Measurements from ENCODE around the gene REXO5.
A peak's percentile ranks its signal among the peaks of the same experiment; 100 is the strongest.

The REXO5 gene

GRCh38 chr16:20847550-20847949 lies 41.2 kb downstream of the REXO5 start:
- H3K4me3 ChIP-seq (ENCODE audit: low read length): no peak overlapping the region
- no peak for TF ChIP-seq CTCF (conservative IDR thresholded peaks at IDR 0.05; ENCODE audit: low read length)
- no peak for DNase-seq (ENCODE audit: low read depth)

DNA sequence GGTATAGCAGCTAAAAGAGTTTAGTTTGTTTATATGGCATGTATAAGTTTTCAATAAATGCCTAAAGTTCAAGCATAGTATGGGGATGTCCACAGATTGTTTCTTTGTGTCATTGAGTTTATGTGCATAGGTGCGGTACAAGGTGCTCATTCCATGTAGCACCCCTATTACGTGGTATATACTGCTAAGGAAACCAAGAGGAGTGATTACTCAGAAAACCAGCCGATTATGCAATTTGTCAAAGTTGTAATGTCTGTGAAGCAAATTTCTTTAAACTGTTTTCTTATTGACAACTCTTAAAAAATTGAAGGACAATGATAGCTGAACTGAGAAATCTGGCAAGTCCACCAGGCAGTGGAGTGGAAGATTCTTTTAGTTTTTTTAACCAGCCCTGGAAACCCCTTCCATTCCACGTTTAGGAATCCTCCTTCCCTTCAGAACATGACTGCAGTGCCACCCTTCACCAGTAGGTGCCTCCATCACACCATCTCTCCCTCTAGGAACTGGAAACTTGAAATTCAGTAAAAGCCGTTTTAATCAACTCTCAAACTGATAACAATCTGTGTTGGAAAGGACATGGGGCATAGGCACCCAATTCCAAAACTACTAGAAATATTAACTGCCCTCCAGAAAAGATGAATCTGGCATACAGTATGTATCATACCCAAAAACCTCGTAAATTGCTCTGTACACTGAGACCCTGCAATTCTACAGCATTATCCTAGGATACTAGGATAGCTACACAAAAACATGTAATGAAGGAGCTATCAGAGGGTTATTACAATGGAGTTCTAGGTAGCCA lies 43.5 kb downstream of the REXO5 start:
- H3K4me3 ChIP-seq (ENCODE audit: low read length): no peak overlapping the region
- TF ChIP-seq CTCF (conservative IDR thresholded peaks at IDR 0.05; ENCODE audit: low read length): peak; percentile 100
- DNase-seq (ENCODE audit: low read depth): peak; percentile 62

DNA sequence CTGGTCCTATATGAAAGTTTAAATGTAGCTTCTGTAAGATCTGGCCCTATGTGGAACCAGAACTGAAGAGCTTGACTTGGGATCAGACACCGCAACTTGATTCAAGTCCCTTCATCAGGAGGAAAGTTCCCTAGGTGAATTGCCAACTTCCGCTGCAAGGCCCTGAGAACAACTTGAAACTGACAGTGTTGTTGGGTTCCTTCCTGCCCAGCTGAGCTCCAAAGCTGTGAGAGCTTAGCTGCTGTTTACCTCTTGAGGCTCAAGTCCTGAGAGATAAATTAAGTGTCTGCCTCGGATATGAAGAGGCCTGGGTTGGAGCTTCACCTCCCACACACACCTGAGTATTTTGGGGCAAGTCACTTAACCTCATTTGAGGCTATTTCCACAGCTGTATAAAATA lies 44.7 kb downstream of the REXO5 start:
- no peak for TF ChIP-seq CTCF (conservative IDR thresholded peaks at IDR 0.05; ENCODE audit: low read length)
- peak; percentile 12 for DNase-seq (ENCODE audit: low read depth)
- no peak overlapping the region for H3K4me3 ChIP-seq (ENCODE audit: low read length)

DNA sequence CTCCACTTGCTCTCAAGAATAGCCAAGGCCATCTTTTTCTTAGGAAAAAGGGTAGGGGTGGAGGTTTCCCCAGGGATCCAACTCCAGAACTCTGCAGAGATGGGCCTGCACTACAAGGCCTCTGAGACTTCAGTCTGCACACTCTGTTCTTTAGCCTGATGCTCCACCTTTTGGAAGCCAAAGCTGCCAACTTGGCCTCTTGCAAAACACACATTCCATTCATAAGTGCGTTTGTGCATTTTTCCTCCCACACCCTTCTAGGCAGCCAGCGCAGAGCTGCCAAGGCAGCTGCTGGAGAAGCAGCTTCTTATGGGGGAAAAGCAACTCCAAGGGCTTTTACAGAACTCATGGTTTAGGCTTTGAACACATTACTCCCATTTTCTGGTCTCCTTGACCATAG lies 45.3 kb downstream of the REXO5 start:
- DNase-seq (ENCODE audit: low read depth): peak; percentile 97
- no peak for TF ChIP-seq CTCF (conservative IDR thresholded peaks at IDR 0.05; ENCODE audit: low read length)
- no peak overlapping the region for H3K4me3 ChIP-seq (ENCODE audit: low read length)

- no peak for DNase-seq (ENCODE audit: low read depth)
- TF ChIP-seq CTCF (conservative IDR thresholded peaks at IDR 0.05; ENCODE audit: low read length): no peak
- no peak overlapping the region for H3K4me3 ChIP-seq (ENCODE audit: low read length)
These were observed 46.8 kb downstream of the REXO5 start for GRCh38 chr16:20853143-20853542.

DNA sequence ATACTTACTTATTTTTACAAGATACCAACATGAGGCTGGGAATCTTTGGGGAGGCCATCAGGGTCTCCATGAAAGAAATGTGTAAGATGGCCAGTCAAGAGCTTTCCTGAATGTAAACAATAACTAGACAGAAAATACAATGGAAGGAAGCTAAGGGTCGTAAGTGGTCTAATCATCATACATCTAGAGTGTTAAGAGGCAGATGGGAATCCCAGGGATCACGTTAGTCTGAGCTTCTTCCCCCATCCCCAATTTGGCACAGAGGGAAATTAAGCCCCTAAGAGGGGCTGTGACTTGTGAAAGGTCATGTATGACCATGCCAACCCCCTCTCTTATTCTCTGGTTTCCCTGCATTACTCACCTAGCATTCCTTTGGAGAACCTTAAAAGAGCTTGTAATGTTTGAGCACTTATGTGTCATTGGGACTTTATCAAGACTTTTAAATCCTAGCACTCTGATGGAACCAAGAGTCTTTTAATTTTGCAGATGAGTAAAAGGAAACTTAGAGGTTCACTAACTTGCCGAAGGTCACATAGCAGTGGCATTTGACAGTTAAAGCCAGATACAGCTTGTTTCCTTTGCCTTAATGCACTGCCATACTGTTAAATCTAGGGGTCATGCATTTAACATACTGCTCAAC lies 47.8 kb downstream of the REXO5 start:
- no peak for DNase-seq (ENCODE audit: low read depth)
- no peak for TF ChIP-seq CTCF (conservative IDR thresholded peaks at IDR 0.05; ENCODE audit: low read length)

GRCh38 chr16:20854963-20855362 lies 48.6 kb downstream of the REXO5 start:
- DNase-seq (ENCODE audit: low read depth): no peak
- no peak for TF ChIP-seq CTCF (conservative IDR thresholded peaks at IDR 0.05; ENCODE audit: low read length)
- H3K4me3 ChIP-seq (ENCODE audit: low read length): no peak overlapping the region

More for the DNA sequence above, 47.8 kb downstream of the REXO5 start:
- no peak overlapping the region for H3K4me3 ChIP-seq (ENCODE audit: low read length)
